GM15510 (cell line): ENCODE results near the gene PET100.

Source experiments
- POLR2A ChIP-seq: IDR thresholded peaks from 3 replicates; pipeline ENCODE4 v1.6.1; 2011; ENCODE audit warnings: borderline replicate concordance; ENCODE audit not compliant: insufficient read length; ENCODE audit errors: extremely low read depth

The PET100 gene

GRCh38 chr19:7648265-7649014 lies 18.8 kb downstream of the PET100 start:
- TF ChIP-seq POLR2A: no peak

DNA sequence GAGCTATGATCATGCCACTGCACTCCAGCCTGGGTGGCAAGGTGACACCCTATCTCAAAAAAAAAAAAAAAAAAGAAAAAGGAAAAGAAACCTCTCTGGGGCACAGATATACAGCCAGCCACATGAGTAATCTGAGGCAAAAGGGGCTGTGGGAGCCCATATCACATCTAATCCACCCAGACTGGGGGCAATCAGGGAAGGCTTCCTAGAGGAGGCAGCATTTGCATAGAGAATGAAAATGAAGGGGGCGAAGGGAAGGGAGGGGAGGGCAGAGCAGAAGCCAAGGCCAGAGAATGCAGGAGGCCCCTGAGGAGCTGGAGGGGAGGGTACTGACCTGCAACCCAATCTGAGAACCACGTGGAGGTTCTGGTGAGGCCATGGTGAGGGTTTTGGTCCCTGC lies 20.6 kb downstream of the PET100 start:
- no peak for TF ChIP-seq POLR2A

DNA sequence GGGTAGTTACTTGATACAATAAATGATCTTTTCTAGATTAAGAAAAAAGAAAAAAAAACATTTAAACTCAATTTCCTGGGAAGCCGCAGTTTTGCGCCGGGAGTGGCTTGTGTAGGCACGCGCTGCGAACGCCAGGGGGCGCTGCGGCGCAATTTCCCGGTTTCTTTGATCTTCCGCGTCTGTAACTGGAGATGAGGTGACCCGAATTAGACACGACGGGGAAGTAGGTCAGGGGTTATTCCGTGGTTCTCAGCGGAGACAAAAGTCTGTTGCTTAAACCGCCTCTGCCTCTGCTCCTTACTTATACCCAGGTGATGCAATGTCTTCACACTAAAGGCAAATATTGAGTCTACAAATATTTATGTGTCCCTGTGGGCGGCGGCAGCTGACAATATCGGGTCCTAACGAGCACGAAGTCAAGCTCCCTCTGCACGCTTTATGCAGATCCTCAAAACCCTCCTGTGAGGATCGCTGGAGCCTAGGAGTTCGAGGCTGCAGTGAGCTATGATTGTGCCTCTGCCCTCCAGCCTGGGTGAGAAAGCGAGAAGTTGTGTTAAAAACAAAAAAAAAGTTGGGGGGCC lies 22.6 kb downstream of the PET100 start:
- no peak for TF ChIP-seq POLR2A

GRCh38 chr19:7654401-7654800 lies 24.8 kb downstream of the PET100 start:
- no peak for TF ChIP-seq POLR2A

GRCh38 chr19:7655581-7655980 lies 26.0 kb downstream of the PET100 start:
- TF ChIP-seq POLR2A: no peak

GRCh38 chr19:7657131-7657751 lies 27.6 kb downstream of the PET100 start:
- TF ChIP-seq POLR2A: no peak

GRCh38 chr19:7658219-7658686 lies 28.7 kb downstream of the PET100 start:
- TF ChIP-seq POLR2A: peak; percentile 32

- TF ChIP-seq POLR2A: no peak
Observed at GRCh38 chr19:7661744-7662538, 32.3 kb downstream of the PET100 start.

GRCh38 chr19:7662657-7663056 lies 33.1 kb downstream of the PET100 start:
- TF ChIP-seq POLR2A: no peak

DNA sequence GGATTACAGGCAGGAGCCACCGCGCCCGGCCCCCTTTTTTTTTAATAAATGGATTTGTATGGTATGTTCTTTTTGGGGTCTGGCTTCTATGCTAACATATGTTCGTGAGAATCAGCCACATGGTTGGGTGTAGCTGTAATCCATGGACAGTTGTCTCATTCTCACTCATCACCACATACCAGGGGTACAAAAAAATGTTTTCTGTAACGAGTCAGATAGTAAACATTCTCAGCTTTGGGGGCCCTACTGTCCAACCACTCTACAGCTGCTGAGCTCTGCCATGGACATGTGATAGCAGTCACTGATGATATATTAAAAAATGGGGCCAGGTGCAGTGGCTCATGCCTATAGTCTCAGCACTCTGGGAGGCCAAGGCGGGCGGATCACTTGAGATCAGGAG lies 34.1 kb downstream of the PET100 start:
- TF ChIP-seq POLR2A: no peak

GRCh38 chr19:7665076-7665475 lies 35.5 kb downstream of the PET100 start:
- TF ChIP-seq POLR2A: no peak

- no peak for TF ChIP-seq POLR2A
Observed at GRCh38 chr19:7668842-7669241, 39.2 kb downstream of the PET100 start, which contains the start of gene RETN. TSS of gene RETN (plus strand) at chr19:7669049. CDS start at chr19:7669327, 278 bp downstream.

DNA sequence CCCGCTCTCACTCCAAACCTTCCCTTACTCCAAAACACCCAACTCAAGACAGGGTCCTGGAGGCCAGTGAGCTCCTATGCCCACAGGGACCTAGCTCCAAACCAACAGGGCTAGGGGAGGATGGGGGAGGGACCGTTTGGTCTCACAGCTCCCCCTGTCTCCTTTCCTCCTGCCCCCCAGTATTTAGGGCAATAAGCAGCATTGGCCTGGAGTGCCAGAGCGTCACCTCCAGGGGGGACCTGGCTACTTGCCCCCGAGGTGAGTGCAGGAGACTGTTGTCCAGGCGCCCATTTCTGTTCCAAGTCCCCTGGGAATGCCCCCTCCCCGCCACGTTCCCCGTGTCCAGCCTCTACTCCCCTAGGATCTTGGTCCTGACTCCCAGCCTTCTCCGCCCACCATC lies 40.0 kb downstream of the PET100 start:
- no peak for TF ChIP-seq POLR2A

GRCh38 chr19:7670150-7670783 lies 40.7 kb downstream of the PET100 start:
- TF ChIP-seq POLR2A: no peak
